Calu3 (cell line): ENCODE results near the gene NPBWR2. TPM values are rescaled to one million over a fixed set of nuclear protein-coding genes. Genes with fewer than 3 reads are reported as not detected.

Experiments used
- BruUV-seq: library from RNA; stranded (reverse); fragments of 400-500 nt; replicated peaks from 2 replicates; lab custom pipeline; 2021; lab: Mats Ljungman, UMichigan
- CTCF ChIA-PET: fragments of 300-600 bp; sonication (Branson Sonifier 250); formaldehyde crosslinking; loops from one replicate; lab custom pipeline; 2022; ENCODE audit warnings: antibody characterized with exemption; lab: Charles Lee
- DNase-seq: peaks from one replicate; pipeline ENCODE4 v3.0.0; 2022
- H3K27ac Mint-ChIP-seq: one replicate; pipeline ENCODE4 v1.8.0; 2022; ENCODE audit warnings: mixed read lengths; ENCODE audit not compliant: unreplicated experiment
- H3K27me3 Mint-ChIP-seq: one replicate; pipeline ENCODE4 v1.8.0; 2022; ENCODE audit warnings: mixed read lengths; ENCODE audit not compliant: unreplicated experiment
- H3K36me3 Mint-ChIP-seq: one replicate; pipeline ENCODE4 v1.8.0; 2022; ENCODE audit warnings: mild to moderate bottlenecking, moderate library complexity, mixed read lengths; ENCODE audit not compliant: insufficient read depth, unreplicated experiment
- H3K4me1 Mint-ChIP-seq: one replicate; pipeline ENCODE4 v1.8.0; 2022; ENCODE audit warnings: mild to moderate bottlenecking, low read depth, mixed read lengths; ENCODE audit not compliant: unreplicated experiment
- H3K4me3 Mint-ChIP-seq: one replicate; pipeline ENCODE4 v1.8.0; 2022; ENCODE audit warnings: mild to moderate bottlenecking, low read depth, moderate library complexity, mixed read lengths; ENCODE audit not compliant: unreplicated experiment
- H3K9me3 Mint-ChIP-seq: one replicate; pipeline ENCODE4 v1.8.0; 2022; ENCODE audit warnings: low read depth, mixed read lengths; ENCODE audit not compliant: unreplicated experiment
- intact Hi-C: fragments of 100-400 bp; cut with micrococcal nuclease; formaldehyde crosslinking; loops from one replicate; pipeline ENCODE4 v1.10.0; 2022; ENCODE audit not compliant: unreplicated experiment
- total RNA-seq: library from RNA; stranded (reverse); gene quantifications from 2 replicates; pipeline ENCODE4 v1.2.3, GENCODE V29; 2022
- TF ChIP-seq, protein P1 (sequence below): fragments of 200-600 bp; IDR thresholded peaks from one replicate; pipeline ENCODE4 v1.8.0; 2022; ENCODE audit warnings: antibody characterized with exemption; ENCODE audit not compliant: unreplicated experiment

Gene NPBWR2
- total RNA-seq, 1 experiment from 2014 or later, result not detected

DNA sequence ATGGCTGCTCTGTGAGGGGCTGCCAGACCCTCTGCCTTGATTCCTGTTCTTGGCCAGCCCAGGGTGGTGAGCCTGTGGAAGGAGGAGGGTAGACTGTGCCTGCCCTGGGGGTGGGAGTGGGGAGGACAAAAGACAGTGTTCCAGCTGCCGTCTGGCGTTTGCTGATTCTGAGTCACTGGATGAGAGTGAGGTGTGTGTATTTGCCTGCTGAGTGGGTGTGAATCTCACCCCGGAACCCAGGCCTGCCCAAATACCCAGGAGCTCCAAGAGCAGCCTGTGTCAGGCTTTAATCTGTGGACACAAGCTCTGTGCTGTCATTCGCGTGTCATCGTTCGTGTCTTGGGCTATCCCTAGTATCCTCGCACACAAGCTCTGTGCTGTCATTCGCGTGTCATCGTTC, 20.6 kb downstream of the NPBWR2 start:
- Mint-ChIP-seq H3K4me1 (peaks cover 12% of the 10 kb centered on the region), H3K36me3 (peaks cover 20% of the 10 kb centered on the region), H3K9me3 (no peaks in the 10 kb centered on the region), H3K27ac (no peak overlapping the region), H3K4me3 (no peak overlapping the region), H3K27me3 (peaks cover 97% of the 10 kb centered on the region)
- DNase-seq, result no peak
- intact Hi-C loops, result no loop called here
- TF ChIP-seq, protein P1, sequence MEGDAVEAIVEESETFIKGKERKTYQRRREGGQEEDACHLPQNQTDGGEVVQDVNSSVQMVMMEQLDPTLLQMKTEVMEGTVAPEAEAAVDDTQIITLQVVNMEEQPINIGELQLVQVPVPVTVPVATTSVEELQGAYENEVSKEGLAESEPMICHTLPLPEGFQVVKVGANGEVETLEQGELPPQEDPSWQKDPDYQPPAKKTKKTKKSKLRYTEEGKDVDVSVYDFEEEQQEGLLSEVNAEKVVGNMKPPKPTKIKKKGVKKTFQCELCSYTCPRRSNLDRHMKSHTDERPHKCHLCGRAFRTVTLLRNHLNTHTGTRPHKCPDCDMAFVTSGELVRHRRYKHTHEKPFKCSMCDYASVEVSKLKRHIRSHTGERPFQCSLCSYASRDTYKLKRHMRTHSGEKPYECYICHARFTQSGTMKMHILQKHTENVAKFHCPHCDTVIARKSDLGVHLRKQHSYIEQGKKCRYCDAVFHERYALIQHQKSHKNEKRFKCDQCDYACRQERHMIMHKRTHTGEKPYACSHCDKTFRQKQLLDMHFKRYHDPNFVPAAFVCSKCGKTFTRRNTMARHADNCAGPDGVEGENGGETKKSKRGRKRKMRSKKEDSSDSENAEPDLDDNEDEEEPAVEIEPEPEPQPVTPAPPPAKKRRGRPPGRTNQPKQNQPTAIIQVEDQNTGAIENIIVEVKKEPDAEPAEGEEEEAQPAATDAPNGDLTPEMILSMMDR, result no peak
- CTCF ChIA-PET, result interaction anchor here (0.5 kb wide), 1 partner anchor 32 kb away, joined by 3 read pairs; no protein-coding TSS in a partner anchor
- BruUV-seq, result no TSS peak

DNA sequence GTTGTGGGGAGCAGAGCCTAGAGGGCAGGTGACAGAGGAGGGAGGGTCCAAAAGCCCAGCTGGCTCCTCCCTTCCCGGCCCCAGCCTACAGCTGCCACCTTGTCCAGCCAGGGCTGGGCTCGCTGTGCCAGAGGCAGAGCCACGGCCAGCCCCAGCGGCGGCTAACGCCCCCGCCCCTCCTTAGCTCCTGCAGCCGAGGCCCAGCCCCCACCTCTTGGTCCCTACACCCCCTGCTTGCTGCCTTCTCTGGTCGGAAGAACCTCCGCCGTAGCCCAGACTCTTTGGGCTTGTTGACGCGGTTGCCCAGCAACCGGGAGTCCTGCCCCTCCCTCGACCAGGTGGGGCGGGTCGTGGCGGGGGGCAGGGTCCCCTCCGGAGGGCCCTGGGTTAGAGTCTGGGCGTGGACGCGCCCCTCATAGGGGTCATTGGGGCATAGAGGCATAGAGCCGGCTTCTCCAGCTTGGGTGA, 22.6 kb downstream of the NPBWR2 start:
- CTCF ChIA-PET, result interaction anchor here (0.5 to 1.9 kb wide), 4 partner anchors 22 to 318 kb away, joined by 3 to 7 read pairs (median 4); partner anchors contain the start of gene TCEA2
- Mint-ChIP-seq H3K4me1 (peaks cover 16% of the 10 kb centered on the region), H3K36me3 (peaks cover 36% of the 10 kb centered on the region), H3K27me3 (peaks cover 97% of the 10 kb centered on the region), H3K4me3 (peak overlapping the region; percentile 74), H3K27ac (no peak overlapping the region), H3K9me3 (no peaks in the 10 kb centered on the region)
- no TSS peak for BruUV-seq
- no peak for DNase-seq
- TF ChIP-seq, protein P1, result no peak
- intact Hi-C loops, result loop anchor here (5.0 kb wide), 1 partner anchor 38 kb away; no protein-coding TSS in a partner anchor

- CTCF ChIA-PET, result interaction anchor here (0.5 to 1.9 kb wide), 11 partner anchors 10 to 1638 kb away, joined by 3 to 11 read pairs (median 4); partner anchors contain the start of gene TCEA2
- intact Hi-C loops, result loop anchor here (5.0 kb wide), 1 partner anchor 38 kb away; no protein-coding TSS in a partner anchor
Observed at GRCh38 chr20:64083804-64084684, 23.3 kb downstream of the NPBWR2 start, which contains the start of gene LKAAEAR1. TSS of gene LKAAEAR1 (minus strand) at chr20:64084398. CDS start at chr20:64084219, 179 bp downstream.

GRCh38 chr20:64083378-64083803, 24.0 kb downstream of the NPBWR2 start:
- Mint-ChIP-seq H3K4me3 (peak overlapping the region; percentile 74), H3K36me3 (peaks cover 42% of the 10 kb centered on the region), H3K27me3 (peaks cover 84% of the 10 kb centered on the region), H3K4me1 (peaks cover 25% of the 10 kb centered on the region), H3K9me3 (no peaks in the 10 kb centered on the region), H3K27ac (no peak overlapping the region)
- no TSS peak for BruUV-seq
- TF ChIP-seq, protein P1, result peak; percentile 73
- CTCF ChIA-PET, result interaction anchor here (0.7 to 1.9 kb wide), 9 partner anchors 10 to 1638 kb away, joined by 3 to 11 read pairs (median 5); partner anchors contain the start of gene TCEA2
- intact Hi-C loops, result loop anchor here (5.0 kb wide), 1 partner anchor 39 kb away; no protein-coding TSS in a partner anchor
- DNase-seq, result peak; percentile 90

More at GRCh38 chr20:64083804-64084684, 23.3 kb downstream of the NPBWR2 start, which contains the start of gene LKAAEAR1:
- Mint-ChIP-seq H3K36me3 (peaks cover 39% of the 10 kb centered on the region), H3K4me3 (peak within 1 kb of the TSS; percentile 74), H3K27ac (no peak within 1 kb of the TSS), H3K27me3 (peaks cover 90% of the 10 kb centered on the region), H3K9me3 (no peaks in the 10 kb centered on the region), H3K4me1 (peaks cover 19% of the 10 kb centered on the region)
- TF ChIP-seq, protein P1, result no peak
- no peak for DNase-seq
- no TSS peak for BruUV-seq
